ENCODE data around the gene MYCBP.
"Not testable (repeated sequence)": the region's sequence is repeated elsewhere in the genome, so short reads cannot be mapped to it uniquely, and the experiment has no call there.

Gene MYCBP

GRCh38 chr1:38873027-38873969 is at the start of gene MYCBP:
Gene MYCBP (minus strand): TSS chr1:38873348. CDS start chr1:38873305, 43 bp downstream.
- DNase-seq, result peak; percentile 93 to 95

- DNase-seq, result no peak
These were observed 46.0 kb upstream of the MYCBP start for GRCh38 chr1:38919130-38919529.

GRCh38 chr1:38918568-38918967 is 45.4 kb upstream of the MYCBP start:
- no peak for DNase-seq

GRCh38 chr1:38917772-38918171 is 44.6 kb upstream of the MYCBP start:
- no peak for DNase-seq

GRCh38 chr1:38917337-38917736 is 44.2 kb upstream of the MYCBP start:
- no peak for DNase-seq

- no peak for DNase-seq
These were observed 42.3 kb upstream of the MYCBP start for GRCh38 chr1:38915352-38915948.

- not testable (repeated sequence) for DNase-seq
These were observed 41.8 kb upstream of the MYCBP start for GRCh38 chr1:38914908-38915307.

GRCh38 chr1:38908821-38909220 is 35.7 kb upstream of the MYCBP start:
- DNase-seq, result no peak

GRCh38 chr1:38905985-38906384 is 32.8 kb upstream of the MYCBP start:
- DNase-seq, result no peak

GRCh38 chr1:38899560-38899959 is 26.4 kb upstream of the MYCBP start:
- DNase-seq, result no peak

- no peak for DNase-seq
These were observed 25.6 kb upstream of the MYCBP start for GRCh38 chr1:38898653-38899230.

- DNase-seq, result no peak
These were observed 23.0 kb upstream of the MYCBP start for GRCh38 chr1:38896169-38896568.

- no peak for DNase-seq
These were observed 19.8 kb upstream of the MYCBP start for GRCh38 chr1:38892976-38893375.

GRCh38 chr1:38891753-38892152 is 18.6 kb upstream of the MYCBP start:
- no peak for DNase-seq

- no peak for DNase-seq
These were observed 16.4 kb upstream of the MYCBP start for GRCh38 chr1:38889589-38889988.

GRCh38 chr1:38888423-38889333 is 15.5 kb upstream of the MYCBP start:
- no peak for DNase-seq

- DNase-seq, result no peak
These were observed 11.9 kb upstream of the MYCBP start for GRCh38 chr1:38885092-38885491.

GRCh38 chr1:38881487-38881886 is 8.3 kb upstream of the MYCBP start, which contains the start of gene GJA9:
Gene GJA9 (minus strand): TSS chr1:38881587. CDS start chr1:38876098, 5,489 bp downstream.
- no peak for DNase-seq

- DNase-seq, result no peak
These were observed 2.7 kb upstream of the MYCBP start for GRCh38 chr1:38875811-38876210.

- DNase-seq, result no peak
These were observed 634 bp downstream of the MYCBP start for GRCh38 chr1:38872401-38873026.

- no peak for DNase-seq
These were observed 2.2 kb downstream of the MYCBP start for GRCh38 chr1:38870996-38871395.

GRCh38 chr1:38867208-38867607 is 5.9 kb downstream of the MYCBP start:
- no peak for DNase-seq
